Measurements from ENCODE around the gene BTF3L4. TPM values are rescaled to one million over a fixed set of nuclear protein-coding genes. Genes with fewer than 3 reads are reported as not detected.

BTF3L4 gene
- total and polyA plus RNA-seq, 7 donors: 34.2 to 70.1 (median 57.6) TPM

- peak; percentile 50 to 74 (median 64) for ATAC-seq
- intact Hi-C loops (cut with DNase I): loop anchor here (5.0 to 10.0 kb wide), 3 partner anchors 57 to 157 kb away; no protein-coding TSS in a partner anchor
- no peak for DNase-seq
- peak overlapping the region; percentile 98 for H3K27ac ChIP-seq
- peaks cover 37% of the 10 kb centered on the region for H3K4me1 ChIP-seq
- no peaks in the 10 kb centered on the region for H3K27me3 ChIP-seq (ENCODE audit: insufficient read depth in 3 of 3, low read length in 2 of 3)
- WGBS, 3 donors: 49 to 64% (median 59%) methylated on average over 5 of the region's 5 CpGs
- no peak for TF ChIP-seq CTCF (IDR thresholded peaks at IDR 0.05)
- H3K9me3 ChIP-seq: no peaks in the 10 kb centered on the region
- H3K4me3 ChIP-seq: peak overlapping the region; percentile 13
- no peaks in the 10 kb centered on the region for H3K36me3 ChIP-seq (ENCODE audit: insufficient read depth in 1 of 2, low read depth in 1 of 2)
Observed at GRCh38 chr1:52139817-52140540, 83.9 kb downstream of the BTF3L4 start.

Other genes starting within 250 kb of the BTF3L4 start
- gene NRDC, start 177.6 kb upstream of the BTF3L4 start, total RNA-seq: 100 to 1,000 TPM; 232 to 385 (median 288) TPM
- gene NRDC, start 177.6 kb upstream of the BTF3L4 start, polyA plus RNA-seq: 100 to 1,000 TPM; 132 to 346 (median 178) TPM
- gene RAB3B, start 65.6 kb upstream of the BTF3L4 start, total RNA-seq: under 1 TPM in 1 of 4 donors, not detected in 3; 0.04 TPM
- gene RAB3B, start 65.6 kb upstream of the BTF3L4 start, polyA plus RNA-seq: under 1 TPM in 1 of 3 donors, not detected in 2; under 0.01 TPM
- gene KTI12, start 22.5 kb upstream of the BTF3L4 start, total RNA-seq: 1 to 10 TPM; 2.3 to 5.3 (median 4.4) TPM
- 10 to 100 TPM in 2 of 3 donors, 1 to 10 TPM in 1; 6.5 to 12.9 (median 10.0) TPM for gene KTI12, start 22.5 kb upstream of the BTF3L4 start, polyA plus RNA-seq
- 10 to 100 TPM; 11.6 to 18.9 (median 14.6) TPM for gene TXNDC12, start 1.1 kb upstream of the BTF3L4 start, total RNA-seq
- 10 to 100 TPM; 12.0 to 24.3 (median 18.1) TPM for gene TXNDC12, start 1.1 kb upstream of the BTF3L4 start, polyA plus RNA-seq
- 10 to 100 TPM; 29.9 to 39.1 (median 32.0) TPM for gene ZFYVE9, start 85.8 kb downstream of the BTF3L4 start, total RNA-seq
- gene ZFYVE9, start 85.8 kb downstream of the BTF3L4 start, polyA plus RNA-seq: 10 to 100 TPM; 14.7 to 35.6 (median 22.0) TPM

Measured in psoas muscle (tissue), 8 donors.